ENCODE measurements around the gene CFAP221.

CFAP221 gene

DNA sequence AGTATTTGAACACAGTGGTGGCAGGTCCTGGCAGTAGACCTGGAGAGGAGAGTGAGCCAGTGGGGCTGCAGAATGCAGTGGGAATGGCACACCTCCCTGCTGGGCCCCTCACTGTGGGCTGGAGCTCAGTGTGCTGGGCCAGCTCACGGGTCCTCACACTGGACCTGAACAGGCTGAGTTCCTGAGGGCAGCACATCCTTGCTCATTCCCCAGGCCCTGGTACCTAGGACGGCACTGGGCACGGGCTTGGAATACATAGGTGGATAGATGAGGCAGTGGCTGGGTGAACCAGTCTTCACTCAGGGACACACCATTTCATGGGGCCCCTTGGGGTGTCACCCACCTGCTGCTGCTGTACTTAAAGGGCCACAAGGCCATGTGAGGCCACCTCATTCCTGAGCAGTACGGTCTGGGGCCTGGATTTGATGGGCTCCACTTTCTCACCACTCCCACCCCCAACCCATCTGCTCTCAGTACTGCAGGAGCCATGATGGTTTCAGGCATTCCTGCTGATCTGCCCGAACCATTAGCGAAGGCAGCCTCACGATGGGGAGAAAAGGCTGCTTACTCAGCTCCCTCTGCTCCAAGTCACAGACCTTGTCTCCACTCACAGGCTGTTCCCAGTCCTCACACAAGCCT is 138.9 kb downstream of the CFAP221 start:
- no peak for TF ChIP-seq JUND (IDR thresholded peaks at IDR 0.05; ENCODE audit: low read depth)
- in situ Hi-C loops (cut with HindIII; ENCODE audit: low pct_unique_long_range_greater_than_20kb, low sequenced_read_pairs): no loop called here
- DNase-seq (ENCODE audit: low read depth in 1 of 2, low spot score in 1 of 2): no peak

DNA sequence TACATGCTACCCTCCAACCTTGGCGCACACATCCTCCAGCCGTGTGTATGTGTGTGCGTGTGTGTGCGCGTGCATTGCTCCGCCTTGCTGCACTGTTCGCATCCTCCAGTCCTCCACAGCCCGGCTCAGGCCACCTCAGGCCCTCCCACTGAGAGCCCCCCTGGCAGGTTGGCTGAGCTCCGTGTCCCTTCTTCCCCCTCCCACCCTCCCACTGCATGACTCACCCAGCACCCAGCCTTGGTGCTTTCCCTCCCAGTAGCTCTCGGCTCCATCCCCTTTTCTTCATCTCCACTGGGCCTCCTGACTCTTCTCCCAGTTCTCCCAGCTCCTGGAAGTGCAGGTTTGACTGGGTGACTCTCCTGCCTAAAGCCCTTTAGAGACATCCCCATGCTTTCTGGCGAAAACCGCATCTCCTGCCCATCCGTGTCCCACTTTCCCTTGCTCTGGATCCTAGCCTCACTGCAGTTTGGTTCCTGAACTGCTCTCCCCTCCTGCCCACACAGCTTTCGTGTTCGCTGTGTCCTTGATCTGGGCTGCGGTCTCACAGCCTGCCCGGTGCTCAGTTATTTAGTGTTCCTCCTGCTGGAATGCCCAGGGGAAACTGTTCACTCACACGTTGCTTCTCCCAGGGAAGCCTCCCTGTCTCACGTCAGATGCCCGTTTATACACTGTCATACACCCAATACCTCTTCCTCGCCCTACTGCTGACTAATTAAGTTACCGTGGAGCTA is 139.6 kb downstream of the CFAP221 start:
- in situ Hi-C loops (cut with HindIII; ENCODE audit: low pct_unique_long_range_greater_than_20kb, low sequenced_read_pairs): no loop called here
- TF ChIP-seq JUND (IDR thresholded peaks at IDR 0.05; ENCODE audit: low read depth): no peak
- no peak for DNase-seq (ENCODE audit: low read depth in 1 of 2, low spot score in 1 of 2)

GRCh38 chr2:119684518-119684917 is 140.3 kb downstream of the CFAP221 start:
- DNase-seq (ENCODE audit: low read depth in 1 of 2, low spot score in 1 of 2): no peak
- in situ Hi-C loops (cut with HindIII; ENCODE audit: low pct_unique_long_range_greater_than_20kb, low sequenced_read_pairs): no loop called here
- TF ChIP-seq JUND (IDR thresholded peaks at IDR 0.05; ENCODE audit: low read depth): no peak

GRCh38 chr2:119688616-119689015 is 144.4 kb downstream of the CFAP221 start:
- DNase-seq (ENCODE audit: low read depth in 1 of 2, low spot score in 1 of 2): no peak
- in situ Hi-C loops (cut with HindIII; ENCODE audit: low pct_unique_long_range_greater_than_20kb, low sequenced_read_pairs): no loop called here
- TF ChIP-seq JUND (IDR thresholded peaks at IDR 0.05; ENCODE audit: low read depth): no peak

- DNase-seq (ENCODE audit: low read depth in 1 of 2, low spot score in 1 of 2): no peak
- no peak for TF ChIP-seq JUND (IDR thresholded peaks at IDR 0.05; ENCODE audit: low read depth)
- in situ Hi-C loops (cut with HindIII; ENCODE audit: low pct_unique_long_range_greater_than_20kb, low sequenced_read_pairs): no loop called here
Measured at GRCh38 chr2:119689218-119689617, 145.0 kb downstream of the CFAP221 start.

GRCh38 chr2:119691189-119691588 is 146.9 kb downstream of the CFAP221 start:
- in situ Hi-C loops (cut with HindIII; ENCODE audit: low pct_unique_long_range_greater_than_20kb, low sequenced_read_pairs): no loop called here
- no peak for DNase-seq (ENCODE audit: low read depth in 1 of 2, low spot score in 1 of 2)
- TF ChIP-seq JUND (IDR thresholded peaks at IDR 0.05; ENCODE audit: low read depth): no peak

GRCh38 chr2:119691651-119692245 is 147.5 kb downstream of the CFAP221 start:
- TF ChIP-seq JUND (IDR thresholded peaks at IDR 0.05; ENCODE audit: low read depth): no peak
- in situ Hi-C loops (cut with HindIII; ENCODE audit: low pct_unique_long_range_greater_than_20kb, low sequenced_read_pairs): no loop called here
- no peak for DNase-seq (ENCODE audit: low read depth in 1 of 2, low spot score in 1 of 2)

- no peak for DNase-seq (ENCODE audit: low read depth in 1 of 2, low spot score in 1 of 2)
- in situ Hi-C loops (cut with HindIII; ENCODE audit: low pct_unique_long_range_greater_than_20kb, low sequenced_read_pairs): no loop called here
- no peak for TF ChIP-seq JUND (IDR thresholded peaks at IDR 0.05; ENCODE audit: low read depth)
Measured at GRCh38 chr2:119692310-119692709, 148.1 kb downstream of the CFAP221 start.

DNA sequence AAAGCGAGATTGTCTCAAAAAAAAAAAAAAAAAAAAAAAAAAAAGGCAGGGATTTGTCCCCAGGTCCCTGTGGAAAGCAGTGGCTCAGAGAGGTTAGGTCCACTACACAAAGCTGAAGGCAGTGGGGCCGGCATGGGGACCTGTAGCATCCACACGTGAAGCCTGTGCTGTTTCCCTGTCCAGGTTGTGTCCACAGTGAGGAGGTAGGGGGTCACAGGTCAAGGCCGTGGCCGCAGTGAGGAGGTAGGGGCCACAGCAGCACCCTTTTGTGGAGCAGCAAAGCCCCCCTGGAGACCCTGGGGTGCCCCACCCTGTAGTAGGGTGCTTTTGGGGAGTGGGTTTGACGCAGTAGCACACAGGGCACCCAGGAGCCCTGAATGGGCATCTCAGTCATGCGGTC is 148.7 kb downstream of the CFAP221 start:
- no peak for TF ChIP-seq JUND (IDR thresholded peaks at IDR 0.05; ENCODE audit: low read depth)
- in situ Hi-C loops (cut with HindIII; ENCODE audit: low pct_unique_long_range_greater_than_20kb, low sequenced_read_pairs): no loop called here
- DNase-seq (ENCODE audit: low read depth in 1 of 2, low spot score in 1 of 2): no peak

DNA sequence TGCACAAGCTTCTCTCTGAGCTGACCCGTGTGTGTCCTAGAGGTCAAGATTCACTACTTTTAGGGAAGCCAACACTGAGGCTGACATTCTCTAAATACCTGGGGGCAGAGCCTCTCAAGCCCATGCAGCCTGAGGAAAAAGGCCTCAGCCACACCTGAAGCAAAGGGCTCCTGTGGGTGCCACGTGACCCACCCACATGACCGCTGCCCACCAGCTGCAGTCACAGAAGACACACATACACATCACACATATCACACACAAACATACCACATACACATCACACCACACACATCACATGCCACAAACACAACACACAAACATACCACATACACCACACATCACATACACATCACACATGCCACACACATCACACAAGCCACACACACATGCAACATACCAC is 149.3 kb downstream of the CFAP221 start:
- DNase-seq (ENCODE audit: low read depth in 1 of 2, low spot score in 1 of 2): no peak
- TF ChIP-seq JUND (IDR thresholded peaks at IDR 0.05; ENCODE audit: low read depth): no peak
- in situ Hi-C loops (cut with HindIII; ENCODE audit: low pct_unique_long_range_greater_than_20kb, low sequenced_read_pairs): no loop called here

DNA sequence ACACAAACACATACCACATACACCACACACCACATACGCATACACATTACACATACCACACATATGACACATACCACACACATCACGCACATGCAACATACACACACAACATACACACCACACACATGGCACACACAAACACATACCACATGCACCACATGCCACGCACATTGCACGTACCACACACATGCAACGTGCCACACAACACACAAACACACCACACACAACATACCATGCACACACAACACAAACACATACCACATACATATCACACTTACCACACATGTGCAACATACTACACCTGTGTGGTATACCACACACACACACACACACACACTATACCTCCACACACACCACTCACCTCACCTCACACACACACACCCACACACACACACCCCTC is 149.7 kb downstream of the CFAP221 start:
- DNase-seq (ENCODE audit: low read depth in 1 of 2, low spot score in 1 of 2): no peak
- in situ Hi-C loops (cut with HindIII; ENCODE audit: low pct_unique_long_range_greater_than_20kb, low sequenced_read_pairs): no loop called here
- TF ChIP-seq JUND (IDR thresholded peaks at IDR 0.05; ENCODE audit: low read depth): no peak

- in situ Hi-C loops (cut with HindIII; ENCODE audit: low pct_unique_long_range_greater_than_20kb, low sequenced_read_pairs): no loop called here
- TF ChIP-seq JUND (IDR thresholded peaks at IDR 0.05; ENCODE audit: low read depth): no peak
- DNase-seq (ENCODE audit: low read depth in 1 of 2, low spot score in 1 of 2): no peak
Measured at GRCh38 chr2:119694470-119694844, 150.2 kb downstream of the CFAP221 start.

GRCh38 chr2:119694845-119695521 is 150.7 kb downstream of the CFAP221 start:
- no peak for TF ChIP-seq JUND (IDR thresholded peaks at IDR 0.05; ENCODE audit: low read depth)
- in situ Hi-C loops (cut with HindIII; ENCODE audit: low pct_unique_long_range_greater_than_20kb, low sequenced_read_pairs): no loop called here
- DNase-seq (ENCODE audit: low read depth in 1 of 2, low spot score in 1 of 2): peak in 1 of 2 experiments; percentile 18

Measured in T47D (cell line).